Mucosa of rectum (tissue), 2 donors: Measurements from ENCODE around the gene PITRM1.
A peak's percentile ranks its signal among the peaks of the same experiment; 100 is the strongest.

Experiments
- H3K27ac ChIP-seq, 2 donors: one replicate each; pipeline ENCODE4 v1.7.0; 2013; ENCODE audit warnings: inconsistent platforms in 2 of 2, low read depth in 2 of 2, low read length in 2 of 2
- H3K27me3 ChIP-seq, 2 donors: one replicate each; pipeline ENCODE4 v1.7.0; 2013; ENCODE audit warnings: low read length in 2 of 2; ENCODE audit not compliant: control insufficient read depth in 2 of 2, insufficient read depth in 2 of 2
- H3K36me3 ChIP-seq, 2 donors: one replicate each; pipeline ENCODE4 v1.7.0; 2013; ENCODE audit warnings: low read length in 2 of 2; ENCODE audit not compliant: control insufficient read depth in 2 of 2, insufficient read depth in 2 of 2
- H3K4me1 ChIP-seq, 2 donors: one replicate each; pipeline ENCODE4 v1.7.0; 2013; ENCODE audit warnings: low read length in 2 of 2, mild to moderate bottlenecking in 1 of 2; ENCODE audit not compliant: control insufficient read depth in 2 of 2, insufficient read depth in 2 of 2
- H3K4me3 ChIP-seq, 2 donors: one replicate each; pipeline ENCODE4 v1.7.0; 2013; ENCODE audit warnings: low read length in 2 of 2
- H3K9ac ChIP-seq, 2 donors: one replicate each; pipeline ENCODE4 v1.7.0; 2013; ENCODE audit warnings: low read length in 2 of 2, low read depth in 1 of 2, mild to moderate bottlenecking in 1 of 2
- H3K9me3 ChIP-seq, 2 donors: one replicate each; pipeline ENCODE4 v1.7.0; 2013; ENCODE audit warnings: low read length in 2 of 2; ENCODE audit not compliant: control insufficient read depth in 2 of 2
- donor health status: healthy.
- donor health status: Normal muscosa, but diverticular disease.

PITRM1 gene

GRCh38 chr10:3104251-3104918, 68.2 kb downstream of the PITRM1 start:
- H3K27ac ChIP-seq, result no peak overlapping the region
- H3K27me3 ChIP-seq, result no peaks in the 10 kb centered on the region
- no peaks in the 10 kb centered on the region for H3K9me3 ChIP-seq
- H3K4me3 ChIP-seq, result no peak overlapping the region
- H3K4me1 ChIP-seq, result peaks cover 0 to 3% of the 10 kb centered on the region in 2 donors
- no peak overlapping the region for H3K9ac ChIP-seq
- H3K36me3 ChIP-seq, result peaks cover 40 to 44% of the 10 kb centered on the region in 2 donors

GRCh38 chr10:3103646-3104045, 68.9 kb downstream of the PITRM1 start:
- Histone ChIP-seq H3K27ac (no peak overlapping the region), H3K36me3 (peaks cover 37 to 40% of the 10 kb centered on the region in 2 donors), H3K9ac (no peak overlapping the region), H3K4me3 (no peak overlapping the region), H3K4me1 (peaks cover 0 to 3% of the 10 kb centered on the region in 2 donors), H3K9me3 (no peaks in the 10 kb centered on the region), H3K27me3 (no peaks in the 10 kb centered on the region)

DNA sequence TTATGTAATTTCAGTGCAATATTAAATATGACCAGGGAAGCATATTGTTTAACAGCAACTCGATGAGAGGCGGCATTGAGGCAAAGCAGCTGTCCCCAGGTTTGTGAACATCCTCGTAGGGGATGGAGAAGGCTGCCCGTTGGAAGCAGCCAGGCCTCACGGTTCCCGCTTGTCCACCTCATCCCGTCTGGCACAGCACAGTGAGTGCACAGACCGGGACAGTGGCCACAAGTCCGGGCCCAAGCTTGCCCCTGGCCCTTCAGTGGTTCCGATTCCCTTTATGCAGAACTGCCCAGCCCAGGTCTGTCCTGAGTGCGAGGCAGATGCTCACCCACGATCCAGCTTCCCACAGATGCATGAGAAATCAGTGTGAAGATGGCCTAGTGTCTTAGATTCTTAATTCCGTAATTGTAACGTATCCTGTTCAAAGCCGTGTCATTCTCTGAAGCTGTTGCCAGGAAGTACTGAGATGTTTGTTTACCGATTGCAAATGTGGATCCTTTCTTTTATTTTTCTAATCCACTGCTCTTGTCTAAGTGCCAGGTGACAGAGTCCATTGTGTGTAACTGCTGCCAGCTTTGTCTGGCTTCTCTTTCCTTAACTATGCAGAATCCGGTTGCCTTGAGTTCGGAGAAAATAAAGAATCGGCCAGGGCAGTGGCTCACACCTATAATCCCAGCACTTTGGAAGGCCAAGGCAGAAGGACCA, 69.7 kb downstream of the PITRM1 start:
- H3K4me3 ChIP-seq, result no peak overlapping the region
- peaks cover 32% of the 10 kb centered on the region in 2 donors for H3K36me3 ChIP-seq
- H3K27me3 ChIP-seq, result no peaks in the 10 kb centered on the region
- no peak overlapping the region for H3K27ac ChIP-seq
- peaks cover 0 to 3% of the 10 kb centered on the region in 2 donors for H3K4me1 ChIP-seq
- no peaks in the 10 kb centered on the region for H3K9me3 ChIP-seq
- no peak overlapping the region for H3K9ac ChIP-seq

- Histone ChIP-seq H3K4me3 (no peak overlapping the region), H3K9me3 (no peaks in the 10 kb centered on the region), H3K27ac (no peak overlapping the region), H3K36me3 (peaks cover 23 to 26% of the 10 kb centered on the region in 2 donors), H3K4me1 (peaks cover 6 to 8% of the 10 kb centered on the region in 2 donors), H3K9ac (no peak overlapping the region), H3K27me3 (no peaks in the 10 kb centered on the region)
Observed at GRCh38 chr10:3100856-3101640, 71.5 kb downstream of the PITRM1 start.

DNA sequence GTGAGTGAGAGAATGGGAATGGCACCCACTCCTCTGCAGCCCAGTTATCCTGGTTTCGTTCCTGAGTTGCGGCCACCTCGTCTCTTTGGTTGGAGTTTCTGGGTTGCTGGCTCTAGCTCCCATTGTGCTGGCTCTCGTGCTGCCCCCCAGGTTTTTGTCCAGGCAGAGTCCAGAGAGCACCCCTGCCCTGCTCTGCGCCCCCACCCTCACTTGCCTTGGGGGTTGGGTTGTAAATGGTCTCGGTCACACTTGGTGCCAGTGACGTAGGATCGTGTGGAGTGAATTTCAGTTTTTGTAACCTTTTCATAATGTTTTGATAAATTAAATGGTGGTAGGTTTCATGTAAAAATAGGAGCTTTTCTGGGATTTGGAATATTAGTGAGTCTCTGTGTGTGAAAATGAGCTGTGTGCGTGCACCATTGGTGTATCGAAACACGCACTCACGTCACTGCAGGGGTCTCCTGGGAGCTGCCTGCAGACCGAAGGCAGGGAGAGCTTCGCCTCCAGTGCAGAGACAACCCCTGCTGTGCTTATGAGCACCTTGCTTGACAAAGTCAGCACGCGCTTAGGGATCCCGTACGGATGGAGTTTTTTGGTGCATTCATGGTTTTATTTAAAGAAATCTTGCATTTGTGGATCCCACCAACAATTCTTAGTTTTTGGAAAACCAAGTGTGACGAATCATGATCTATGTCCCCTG, 72.3 kb downstream of the PITRM1 start:
- Histone ChIP-seq H3K9ac (no peak overlapping the region), H3K4me1 (peaks cover 13 to 14% of the 10 kb centered on the region in 2 donors), H3K36me3 (peaks cover 23 to 26% of the 10 kb centered on the region in 2 donors), H3K27ac (no peak overlapping the region), H3K27me3 (no peaks in the 10 kb centered on the region), H3K9me3 (no peaks in the 10 kb centered on the region), H3K4me3 (no peak overlapping the region)

- Histone ChIP-seq H3K4me3 (no peak overlapping the region), H3K27me3 (no peaks in the 10 kb centered on the region), H3K36me3 (peaks cover 17 to 24% of the 10 kb centered on the region in 2 donors), H3K9ac (no peak overlapping the region), H3K9me3 (no peaks in the 10 kb centered on the region), H3K27ac (no peak overlapping the region), H3K4me1 (peaks cover 14 to 20% of the 10 kb centered on the region in 2 donors)
Observed at GRCh38 chr10:3099291-3100092, 73.1 kb downstream of the PITRM1 start.

- Histone ChIP-seq H3K36me3 (peaks cover 10 to 17% of the 10 kb centered on the region in 2 donors), H3K27ac (no peak overlapping the region), H3K4me1 (peaks cover 14 to 20% of the 10 kb centered on the region in 2 donors), H3K9ac (no peak overlapping the region), H3K4me3 (no peak overlapping the region), H3K27me3 (no peaks in the 10 kb centered on the region), H3K9me3 (no peaks in the 10 kb centered on the region)
Observed at GRCh38 chr10:3098689-3099088, 73.9 kb downstream of the PITRM1 start.

DNA sequence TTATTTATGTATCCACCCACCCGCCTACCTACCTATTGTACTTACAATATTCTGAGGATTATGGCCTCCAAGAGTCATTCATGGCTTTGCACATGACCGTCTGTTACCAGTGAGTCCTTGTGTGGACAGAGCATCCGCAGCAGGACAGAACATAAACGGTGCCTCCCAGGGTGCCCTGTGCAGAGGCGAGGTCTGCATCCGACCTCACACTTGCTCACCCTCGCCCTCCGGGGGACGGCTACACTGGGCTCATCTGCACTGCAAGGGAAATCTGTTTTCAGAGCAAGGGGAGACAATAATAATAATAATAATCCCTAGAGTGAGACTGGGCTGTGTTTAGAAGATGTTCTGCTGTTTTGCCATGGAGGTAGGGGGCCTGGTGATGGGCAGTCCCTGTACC, 75.4 kb downstream of the PITRM1 start:
- Histone ChIP-seq H3K9me3 (no peaks in the 10 kb centered on the region), H3K36me3 (peaks cover 8 to 16% of the 10 kb centered on the region in 2 donors), H3K4me1 (peaks cover 12 to 20% of the 10 kb centered on the region in 2 donors), H3K4me3 (no peak overlapping the region), H3K27me3 (no peaks in the 10 kb centered on the region), H3K27ac (no peak overlapping the region), H3K9ac (no peak overlapping the region)

- peak overlapping the region; percentile 53 to 67 for H3K27ac ChIP-seq
- H3K27me3 ChIP-seq, result no peaks in the 10 kb centered on the region
- peak overlapping the region; percentile 27 to 51 for H3K4me3 ChIP-seq
- no peaks in the 10 kb centered on the region for H3K9me3 ChIP-seq
- peaks cover 12 to 20% of the 10 kb centered on the region in 2 donors for H3K4me1 ChIP-seq
- peaks cover 6 to 16% of the 10 kb centered on the region in 2 donors for H3K36me3 ChIP-seq
- H3K9ac ChIP-seq, result no peak overlapping the region
Observed at GRCh38 chr10:3096149-3096548, 76.4 kb downstream of the PITRM1 start.
